Activated T-helper 1 cell treated with Interleukin-2 at 50 U/mL for 16 hours (primary cell): ENCODE data around the gene IL12A.
A peak's percentile ranks its signal among the peaks of the same experiment; 100 is the strongest.

Experiments used
- DNase-seq: peaks from one replicate; pipeline ENCODE4 v3.0.0-alpha.2; 2020; ENCODE audit warnings: low read depth

Gene IL12A

GRCh38 chr3:159988617-159989271, at the start of gene IL12A:
TSS of gene IL12A (plus strand) at chr3:159988835.
- DNase-seq, result peak; percentile 70

DNA sequence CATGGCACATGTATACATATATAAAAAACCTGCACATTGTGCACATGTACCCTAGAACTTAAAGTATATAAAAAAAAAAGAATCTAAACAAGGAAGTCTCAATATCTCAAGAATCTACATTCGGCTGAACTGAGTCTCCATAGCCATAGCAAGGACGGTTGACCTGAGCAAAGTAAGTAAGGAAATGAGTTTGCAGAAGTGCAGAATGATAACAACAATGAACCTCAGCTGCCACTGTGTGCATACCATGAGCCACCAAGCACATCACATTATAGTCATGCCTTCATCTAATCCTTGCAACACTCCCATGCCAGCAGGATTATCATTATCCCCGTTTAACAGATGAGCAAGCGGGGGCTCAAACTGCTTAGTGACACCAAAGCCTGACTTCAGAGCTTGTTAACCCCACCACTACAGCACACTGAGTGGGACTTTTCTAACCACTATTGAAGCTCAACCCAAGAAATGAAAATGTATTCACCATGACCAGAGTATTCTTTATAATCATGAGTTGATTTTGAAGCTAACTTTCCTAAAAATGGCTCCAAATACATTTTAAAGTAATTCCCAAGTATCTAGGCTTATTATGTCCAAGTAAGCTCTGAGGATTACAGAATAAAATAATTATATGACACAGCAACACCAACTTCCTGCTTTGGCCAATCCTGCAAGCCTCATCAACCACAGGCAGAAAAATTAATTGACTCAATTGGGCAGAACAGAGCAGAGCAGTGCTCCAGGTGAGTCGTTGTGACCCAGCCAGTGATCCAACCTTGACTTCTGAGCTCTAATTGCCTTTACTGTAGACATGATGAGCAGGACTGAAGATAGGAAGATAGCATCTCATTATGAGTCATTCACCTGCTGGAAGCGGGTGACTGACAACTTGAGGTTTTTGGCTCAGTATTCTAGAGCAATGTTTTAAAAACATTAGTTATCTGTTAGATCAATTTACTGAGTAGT, 47.3 kb upstream of the IL12A start:
- no peak for DNase-seq

DNA sequence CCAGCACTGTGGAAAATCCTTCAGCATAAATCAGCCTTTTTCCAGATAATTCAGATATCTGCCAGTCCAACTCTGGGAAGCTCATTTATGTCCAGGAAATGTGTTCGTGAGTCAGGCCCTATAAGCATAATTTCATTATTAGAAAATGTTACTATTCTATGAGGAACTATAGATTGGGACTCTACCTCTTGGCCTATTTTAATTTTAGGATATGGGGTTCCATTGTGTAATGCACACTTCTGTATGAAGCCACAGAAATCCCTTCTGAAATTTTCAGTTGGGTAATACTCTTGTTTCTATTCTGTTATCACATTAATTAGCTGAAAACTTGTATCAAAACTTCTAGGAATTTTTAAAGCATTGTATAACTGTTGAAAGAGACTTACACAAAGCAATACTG, 43.9 kb upstream of the IL12A start:
- no peak for DNase-seq

- no peak for DNase-seq
Observed at GRCh38 chr3:159945930-159946329, 42.7 kb upstream of the IL12A start.

DNA sequence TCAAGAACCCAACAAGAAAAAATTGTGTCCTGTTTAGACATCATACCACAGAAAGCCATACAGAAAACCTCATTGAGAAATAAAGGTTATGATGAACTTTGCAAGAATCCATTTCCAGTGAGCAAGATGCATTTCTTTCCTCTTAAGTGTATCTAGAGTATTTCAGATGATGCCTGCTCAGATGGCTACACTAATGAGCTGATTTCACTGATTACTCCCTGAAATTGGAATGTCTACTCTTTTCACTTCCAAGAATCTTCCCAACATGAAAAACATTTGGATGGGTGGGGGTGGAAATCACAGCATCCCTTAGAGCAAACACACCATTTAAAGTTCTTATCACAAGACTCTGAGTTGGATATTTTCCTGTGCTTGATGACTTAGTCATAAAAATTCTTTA, 41.4 kb upstream of the IL12A start:
- DNase-seq, result no peak

DNA sequence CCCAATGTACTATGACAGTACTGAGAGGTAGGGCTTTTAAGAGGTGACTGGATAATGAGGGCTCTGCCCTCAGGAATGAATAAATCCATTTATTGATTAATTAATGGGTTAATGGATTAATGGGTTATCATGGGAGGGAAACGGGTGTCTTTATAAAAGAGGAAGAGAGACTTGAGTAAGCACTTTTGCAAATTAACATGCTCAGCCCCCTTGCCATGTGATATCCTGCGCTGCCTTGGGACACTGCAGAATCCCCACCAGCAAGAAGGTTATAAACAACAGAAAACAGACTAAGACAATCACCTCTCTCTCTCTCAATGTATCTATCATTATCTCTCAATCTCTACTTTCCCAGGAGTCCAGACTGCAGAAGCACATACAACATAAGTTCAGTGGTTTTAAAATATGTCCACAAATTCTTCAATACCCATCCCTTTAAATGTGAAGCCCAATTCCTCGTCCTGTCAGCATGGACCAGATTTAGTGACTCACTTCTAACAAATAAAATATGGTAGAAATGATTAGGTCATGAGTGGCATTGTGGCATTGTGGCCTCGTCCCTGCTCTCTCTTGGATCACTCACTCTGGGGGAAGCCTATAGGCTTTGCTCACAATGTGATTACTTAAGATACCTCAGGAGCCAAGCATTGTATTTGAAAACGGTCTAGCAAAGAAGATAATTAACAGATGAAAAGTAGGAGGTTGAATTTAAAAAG, 40.0 kb upstream of the IL12A start:
- no peak for DNase-seq

GRCh38 chr3:159950156-159950898, 38.3 kb upstream of the IL12A start:
- no peak for DNase-seq

- DNase-seq, result no peak
Observed at GRCh38 chr3:159951540-159951939, 37.1 kb upstream of the IL12A start.

GRCh38 chr3:159953325-159954085, 35.1 kb upstream of the IL12A start:
- DNase-seq, result no peak

GRCh38 chr3:159960188-159961148, 28.2 kb upstream of the IL12A start:
- DNase-seq, result no peak

GRCh38 chr3:159964166-159964973, 24.3 kb upstream of the IL12A start:
- no peak for DNase-seq

DNA sequence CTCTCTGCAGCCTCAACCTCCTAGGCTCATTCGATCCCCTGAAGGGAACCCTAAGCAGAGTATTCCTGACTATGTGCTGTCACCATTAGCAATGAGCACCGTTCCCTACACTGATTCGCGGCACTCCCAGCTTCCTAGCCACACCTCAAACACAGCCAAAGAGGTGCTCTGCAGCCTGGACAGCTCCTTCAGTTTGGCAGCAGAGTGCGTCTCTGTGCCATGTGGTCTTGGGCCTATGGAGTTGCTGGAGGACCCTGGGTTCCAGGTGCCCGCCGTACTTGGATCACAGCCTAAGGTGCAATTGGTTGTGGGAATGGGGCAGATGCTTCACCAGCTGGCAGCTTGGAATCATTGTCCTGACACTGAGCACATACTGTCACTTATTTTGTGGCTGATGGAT, 17.3 kb upstream of the IL12A start:
- no peak for DNase-seq

DNA sequence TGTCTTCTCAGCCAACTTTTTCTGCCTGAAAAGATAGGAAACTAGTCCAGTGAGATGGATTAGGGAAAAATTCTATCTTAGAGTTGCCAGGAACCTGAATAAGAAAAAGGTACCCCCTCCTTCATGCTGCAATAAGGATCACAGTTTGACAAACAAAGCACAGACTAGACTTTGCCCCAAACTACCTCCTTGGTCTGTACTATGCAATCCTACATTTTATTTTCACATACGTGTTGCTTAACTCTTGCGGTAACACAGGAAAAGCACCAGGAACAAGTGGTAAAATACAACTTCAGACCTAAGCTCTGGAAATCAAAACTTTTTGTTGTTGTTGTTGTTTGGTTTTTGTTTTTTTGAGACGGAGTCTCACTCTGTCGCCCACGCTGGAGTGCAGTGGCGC, 11.3 kb upstream of the IL12A start:
- DNase-seq, result no peak

GRCh38 chr3:159978353-159978752, 10.3 kb upstream of the IL12A start:
- DNase-seq, result no peak

GRCh38 chr3:159978918-159979703, 9.5 kb upstream of the IL12A start:
- no peak for DNase-seq

DNA sequence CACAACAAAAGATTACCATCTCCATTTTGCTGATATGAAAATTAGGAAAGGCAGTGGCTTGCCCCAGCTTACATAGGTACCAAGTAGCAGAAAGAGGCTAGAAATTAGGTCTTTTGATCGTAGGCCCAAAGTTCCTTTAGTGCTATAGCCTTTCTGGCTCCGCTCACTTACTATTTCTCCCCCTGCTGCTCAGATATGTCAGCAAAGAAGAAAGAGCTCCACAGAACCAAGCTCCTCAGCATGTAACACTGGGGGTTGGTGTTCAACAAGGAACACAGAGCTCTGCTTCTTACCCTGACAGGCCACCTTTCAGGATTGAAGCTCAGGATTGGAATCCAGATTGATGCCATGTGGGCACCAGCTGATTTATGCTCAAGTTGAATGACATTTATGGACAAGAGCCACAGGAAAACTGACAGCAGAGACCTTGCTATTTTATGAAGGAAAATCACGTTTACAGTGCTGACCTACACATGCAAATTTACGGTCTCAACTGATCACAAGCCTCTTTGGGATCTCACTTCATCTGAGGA, 6.1 kb upstream of the IL12A start:
- DNase-seq, result no peak

DNA sequence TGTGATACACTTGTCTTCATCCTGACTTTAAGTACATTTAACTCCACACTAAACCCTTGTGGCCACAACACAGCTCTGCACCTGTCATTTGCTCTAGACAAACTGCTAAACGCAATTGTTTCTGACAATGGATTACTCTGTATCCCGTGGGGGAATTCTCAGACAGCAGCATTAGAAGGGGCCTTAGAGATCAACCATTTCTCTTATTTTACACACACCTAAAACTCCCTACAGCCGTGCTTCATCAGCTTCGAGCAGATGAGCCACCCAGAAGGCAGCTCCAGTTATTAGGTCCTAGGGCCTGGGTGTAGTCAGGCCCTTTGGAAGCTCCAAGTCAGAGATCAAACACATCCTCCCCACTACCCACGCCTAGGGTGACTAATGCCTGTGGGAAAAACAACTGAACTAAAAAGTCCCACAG, 1.3 kb upstream of the IL12A start:
- no peak for DNase-seq
